H7 (cell line): Measurements from ENCODE around the gene ANO4. TPM values are rescaled to one million over a fixed set of nuclear protein-coding genes. Genes with fewer than 3 reads are reported as not detected.
A peak's percentile ranks its signal among the peaks of the same experiment; 100 is the strongest.

Experiments
- DNase-seq: peaks from one replicate; pipeline ENCODE4 v3.0.0; 2012
- H3K27me3 ChIP-seq: 2 replicates; pipeline ENCODE4 v1.6.0; 2011; ENCODE audit warnings: mild to moderate bottlenecking, low read length; ENCODE audit not compliant: control insufficient read depth, insufficient read depth
- H3K36me3 ChIP-seq: replicated peaks from 2 replicates; pipeline ENCODE4 v1.5.1; 2011; ENCODE audit warnings: low read length; ENCODE audit not compliant: control insufficient read depth, insufficient read depth
- H3K4me3 ChIP-seq: 2 replicates; pipeline ENCODE4 v1.5.1; 2011; ENCODE audit warnings: low read depth, mild to moderate bottlenecking, control low read depth, low read length, moderate library complexity; ENCODE audit not compliant: insufficient read depth
- total RNA-seq: library from RNA; depleted of rRNA; stranded (reverse); fragments of >200 nt; shearing (Covaris generic); gene quantifications from 2 replicates; pipeline ENCODE4 v1.2.3, GENCODE V29; 2014

ANO4 gene
- total RNA-seq, 1 experiment from 2014 or later: 1.7 TPM

- H3K4me3 ChIP-seq: no peak overlapping the region
- H3K27me3 ChIP-seq: no peaks in the 10 kb centered on the region
- DNase-seq: no peak
- H3K36me3 ChIP-seq: no peaks in the 10 kb centered on the region
Measured at GRCh38 chr12:100833282-100833681, 38.7 kb downstream of the ANO4 start.

- no peaks in the 10 kb centered on the region for H3K36me3 ChIP-seq
- H3K27me3 ChIP-seq: no peaks in the 10 kb centered on the region
- no peak overlapping the region for H3K4me3 ChIP-seq
- no peak for DNase-seq
Measured at GRCh38 chr12:100840748-100841147, 46.2 kb downstream of the ANO4 start.

- Histone ChIP-seq H3K27me3 (no peaks in the 10 kb centered on the region), H3K36me3 (no peaks in the 10 kb centered on the region), H3K4me3 (no peak overlapping the region)
- no peak for DNase-seq
Measured at GRCh38 chr12:100842156-100842555, 47.6 kb downstream of the ANO4 start.

- Histone ChIP-seq H3K36me3 (no peaks in the 10 kb centered on the region), H3K4me3 (no peak overlapping the region), H3K27me3 (no peaks in the 10 kb centered on the region)
- no peak for DNase-seq
Measured at GRCh38 chr12:100843061-100843460, 48.5 kb downstream of the ANO4 start.

GRCh38 chr12:100845095-100845494 lies 50.5 kb downstream of the ANO4 start:
- no peaks in the 10 kb centered on the region for H3K36me3 ChIP-seq
- H3K27me3 ChIP-seq: no peaks in the 10 kb centered on the region
- no peak for DNase-seq
- H3K4me3 ChIP-seq: no peak overlapping the region

- H3K36me3 ChIP-seq: no peaks in the 10 kb centered on the region
- no peaks in the 10 kb centered on the region for H3K27me3 ChIP-seq
- no peak overlapping the region for H3K4me3 ChIP-seq
- DNase-seq: peak; percentile 14
Measured at GRCh38 chr12:100851637-100852036, 57.1 kb downstream of the ANO4 start.

- H3K4me3 ChIP-seq: no peak overlapping the region
- no peaks in the 10 kb centered on the region for H3K27me3 ChIP-seq
- no peak for DNase-seq
- H3K36me3 ChIP-seq: no peaks in the 10 kb centered on the region
Measured at GRCh38 chr12:100857418-100857817, 62.8 kb downstream of the ANO4 start.

GRCh38 chr12:100857971-100858370 lies 63.4 kb downstream of the ANO4 start:
- Histone ChIP-seq H3K27me3 (no peaks in the 10 kb centered on the region), H3K4me3 (no peak overlapping the region)
- DNase-seq: no peak

GRCh38 chr12:100858656-100859055 lies 64.1 kb downstream of the ANO4 start:
- Histone ChIP-seq H3K36me3 (no peaks in the 10 kb centered on the region), H3K4me3 (no peak overlapping the region), H3K27me3 (no peaks in the 10 kb centered on the region)
- DNase-seq: no peak

More at GRCh38 chr12:100857971-100858370, 63.4 kb downstream of the ANO4 start:
- H3K36me3 ChIP-seq: no peaks in the 10 kb centered on the region

- Histone ChIP-seq H3K4me3 (no peak overlapping the region), H3K36me3 (no peaks in the 10 kb centered on the region), H3K27me3 (no peaks in the 10 kb centered on the region)
- DNase-seq: no peak
Measured at GRCh38 chr12:100859063-100859627, 64.6 kb downstream of the ANO4 start.

GRCh38 chr12:100860611-100861010 lies 66.0 kb downstream of the ANO4 start:
- no peaks in the 10 kb centered on the region for H3K36me3 ChIP-seq
- no peak for DNase-seq
- H3K27me3 ChIP-seq: no peaks in the 10 kb centered on the region
- H3K4me3 ChIP-seq: no peak overlapping the region

GRCh38 chr12:100862676-100863075 lies 68.1 kb downstream of the ANO4 start:
- DNase-seq: no peak
- H3K4me3 ChIP-seq: no peak overlapping the region
- H3K27me3 ChIP-seq: no peaks in the 10 kb centered on the region
- H3K36me3 ChIP-seq: no peaks in the 10 kb centered on the region

- Histone ChIP-seq H3K4me3 (no peak overlapping the region), H3K27me3 (no peaks in the 10 kb centered on the region)
- DNase-seq: no peak
Measured at GRCh38 chr12:100864366-100864765, 69.8 kb downstream of the ANO4 start.

GRCh38 chr12:100867639-100868393 lies 73.2 kb downstream of the ANO4 start:
- no peak for DNase-seq
- no peak overlapping the region for H3K4me3 ChIP-seq
- no peaks in the 10 kb centered on the region for H3K27me3 ChIP-seq
- H3K36me3 ChIP-seq: no peaks in the 10 kb centered on the region

More at GRCh38 chr12:100864366-100864765, 69.8 kb downstream of the ANO4 start:
- H3K36me3 ChIP-seq: no peaks in the 10 kb centered on the region

- Histone ChIP-seq H3K4me3 (no peak overlapping the region), H3K27me3 (no peaks in the 10 kb centered on the region), H3K36me3 (no peaks in the 10 kb centered on the region)
- no peak for DNase-seq
Measured at GRCh38 chr12:100868487-100868886, 73.9 kb downstream of the ANO4 start.
